A673 (cell line): ENCODE results near the gene JARID2. TPM values are rescaled to one million over a fixed set of nuclear protein-coding genes. Genes with fewer than 3 reads are reported as not detected.

Experiments used
- BruUV-seq: library from RNA; stranded (reverse); fragments of 400-500 nt; replicated peaks from 2 replicates; lab custom pipeline; 2021; lab: Mats Ljungman, UMichigan
- CTCF ChIA-PET: fragments of 300-600 bp; sonication (Branson Sonifier 250); formaldehyde crosslinking; loops from one replicate; lab custom pipeline; 2022; ENCODE audit warnings: antibody characterized with exemption; lab: Charles Lee
- POLR2A ChIA-PET: fragments of 300-600 bp; sonication (Branson Sonifier 250); formaldehyde crosslinking; loops from one replicate; lab custom pipeline; 2022; ENCODE audit warnings: antibody characterized with exemption; ENCODE audit not compliant: low non-redundant PET; lab: Charles Lee
- DNase-seq: peaks from one replicate; pipeline ENCODE4 v3.0.0-alpha.2; 2015; ENCODE audit warnings: low spot score
- H3K27ac ChIP-seq: fragments of 200-600 bp; sonication (generic); 2 replicates; pipeline ENCODE4 v1.5.1; 2016; ENCODE audit warnings: mixed run types, low read depth, mild to moderate bottlenecking, mixed read lengths, antibody characterized with exemption, low read length; ENCODE audit not compliant: poor library complexity, severe bottlenecking
- H3K27me3 ChIP-seq: fragments of 200-600 bp; sonication (generic); replicated peaks from 2 replicates; pipeline ENCODE4 v1.6.1; 2017; ENCODE audit warnings: mixed run types, low read depth, mild to moderate bottlenecking, mixed read lengths, antibody characterized with exemption, low read length; ENCODE audit not compliant: insufficient read depth, poor library complexity
- H3K36me3 ChIP-seq: fragments of 200-600 bp; sonication (generic); 2 replicates; pipeline ENCODE4 v1.6.1; 2016; ENCODE audit warnings: mixed run types, mild to moderate bottlenecking, mixed read lengths, antibody characterized with exemption, low read length; ENCODE audit not compliant: insufficient read depth, poor library complexity, severe bottlenecking
- H3K4me1 ChIP-seq: fragments of 200-600 bp; sonication (generic); 2 replicates; pipeline ENCODE4 v1.6.1; 2017; ENCODE audit warnings: mixed run types, mild to moderate bottlenecking, mixed read lengths, antibody characterized with exemption, low read length; ENCODE audit not compliant: insufficient read depth, poor library complexity, severe bottlenecking
- H3K4me3 ChIP-seq: fragments of 200-600 bp; sonication (generic); 2 replicates; pipeline ENCODE4 v1.5.1; 2016; ENCODE audit warnings: low read depth, mixed run types, mild to moderate bottlenecking, mixed read lengths, low read length; ENCODE audit not compliant: poor library complexity, severe bottlenecking
- H3K9me3 ChIP-seq: fragments of 200-600 bp; sonication (generic); 2 replicates; pipeline ENCODE4 v1.6.1; 2016; ENCODE audit warnings: mixed run types, low read depth, mild to moderate bottlenecking, mixed read lengths, antibody characterized with exemption, low read length; ENCODE audit not compliant: poor library complexity, severe bottlenecking
- CTCF ChIP-seq: fragments of 300-800, 200-600 bp; sonication (generic); conservative IDR thresholded peaks from 2 replicates; pipeline ENCODE4 v1.5.1; 2017; ENCODE audit warnings: low read depth, mild to moderate bottlenecking, antibody characterized with exemption, low read length, moderate library complexity, mixed read lengths
- EZH2 ChIP-seq: fragments of 200-600 bp; sonication (generic); IDR thresholded peaks from 2 replicates; pipeline ENCODE4 v1.6.1; 2017; ENCODE audit warnings: borderline replicate concordance, low read depth, mild to moderate bottlenecking, mixed read lengths, antibody characterized with exemption, low read length; ENCODE audit not compliant: poor library complexity, severe bottlenecking
- intact Hi-C: fragments of 100-400 bp; cut with micrococcal nuclease; formaldehyde crosslinking; loops from one replicate; pipeline ENCODE4 v1.10.0; 2022; ENCODE audit not compliant: unreplicated experiment
- total RNA-seq: library from RNA; stranded (reverse); gene quantifications from 2 replicates; pipeline ENCODE4 v1.2.3, GENCODE V29; 2021

JARID2 gene
- total RNA-seq, 1 experiment from 2014 or later: 29.4 TPM

GRCh38 chr6:15342114-15342513 is 96.2 kb downstream of the JARID2 start:
- Histone ChIP-seq H3K4me3 (no peak overlapping the region), H3K27me3 (no peaks in the 10 kb centered on the region), H3K27ac (no peak overlapping the region), H3K9me3 (no peaks in the 10 kb centered on the region), H3K4me1 (peaks cover 55% of the 10 kb centered on the region), H3K36me3 (no peaks in the 10 kb centered on the region)
- TF ChIP-seq EZH2 (no peak), CTCF (no peak)
- ChIA-PET CTCF (no interaction called here), POLR2A (interaction anchor here (0.6 kb wide), 1 partner anchor 29 kb away, joined by 3 read pairs; no protein-coding TSS in a partner anchor)
- DNase-seq: no peak
- intact Hi-C loops: no loop called here
- no TSS peak for BruUV-seq

DNA sequence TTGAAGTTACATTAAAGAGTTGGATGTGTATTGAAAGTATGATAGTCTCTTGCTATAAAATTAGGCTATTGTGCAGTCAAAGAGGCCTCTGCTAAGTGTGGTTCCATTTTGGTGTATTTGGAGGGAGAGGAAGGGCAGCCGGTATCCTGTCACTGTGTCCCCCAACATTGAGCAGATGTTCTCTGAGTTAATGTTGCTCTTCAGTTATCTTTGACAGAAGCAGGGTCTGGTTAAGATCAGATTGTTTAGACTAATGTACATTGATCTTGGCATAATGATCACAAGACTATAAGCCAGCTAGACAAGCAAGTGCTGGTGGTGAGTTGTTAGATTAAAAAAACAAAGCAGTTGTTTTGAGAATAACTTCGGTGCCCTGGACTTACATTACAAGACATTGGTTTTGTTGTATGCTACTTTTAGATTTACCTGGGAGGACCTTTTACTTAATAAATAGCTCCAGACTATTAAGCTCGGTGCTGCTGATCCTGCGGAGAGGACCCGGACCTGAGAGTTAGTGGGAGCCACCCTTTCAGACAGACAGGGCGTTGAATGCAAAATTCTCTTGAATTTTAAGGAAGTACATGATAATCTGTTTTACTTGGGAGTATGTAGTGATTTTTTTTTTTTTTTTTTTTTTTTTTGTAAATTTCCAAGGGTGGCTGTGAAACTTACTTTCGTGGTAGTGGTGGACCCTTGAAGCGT is 97.8 kb downstream of the JARID2 start:
- intact Hi-C loops: no loop called here
- no peaks in the 10 kb centered on the region for H3K27me3 ChIP-seq
- POLR2A ChIA-PET: no interaction called here
- H3K4me3 ChIP-seq: no peak overlapping the region
- TF ChIP-seq CTCF (no peak), EZH2 (no peak)
- no peaks in the 10 kb centered on the region for H3K36me3 ChIP-seq
- BruUV-seq: no TSS peak
- no peak for DNase-seq
- no peaks in the 10 kb centered on the region for H3K9me3 ChIP-seq
- H3K4me1 ChIP-seq: peaks cover 58% of the 10 kb centered on the region
- CTCF ChIA-PET: interaction anchor here (0.6 kb wide), 1 partner anchor 1610 kb away, joined by 5 read pairs; no protein-coding TSS in a partner anchor
- H3K27ac ChIP-seq: no peak overlapping the region

- H3K4me1 ChIP-seq: peaks cover 62% of the 10 kb centered on the region
- H3K27me3 ChIP-seq: no peaks in the 10 kb centered on the region
- DNase-seq: no peak
- H3K9me3 ChIP-seq: no peaks in the 10 kb centered on the region
- no peaks in the 10 kb centered on the region for H3K36me3 ChIP-seq
- ChIA-PET CTCF (no interaction called here), POLR2A (interaction anchor here (0.7 kb wide), 1 partner anchor 197 kb away, joined by 9 read pairs; no protein-coding TSS in a partner anchor)
- no peak overlapping the region for H3K4me3 ChIP-seq
- intact Hi-C loops: no loop called here
- BruUV-seq: no TSS peak
- no peak overlapping the region for H3K27ac ChIP-seq
- no peak for TF ChIP-seq CTCF
Measured at GRCh38 chr6:15344192-15344519, 98.3 kb downstream of the JARID2 start.
